Activated T-cell treated with anti-CD3 and anti-CD28 coated beads, Interleukin-2, amount 50 U/mL, for 72 hours (primary cell): ENCODE results near the gene PATE1. TPM values are rescaled to one million over a fixed set of nuclear protein-coding genes. Genes with fewer than 3 reads are reported as not detected.

Experiments used
- ATAC-seq, 2 donors: fragments of 150-1000 bp; cut with Tn5 transposase; replicated peaks in 1 of 2; 2 replicates each; pipeline ENCODE4 v1.10.0; 2021; ENCODE audit warnings: moderate library complexity in 2 of 2, mild to moderate bottlenecking in 1 of 2
- DNase-seq, 2 donors: peaks; one replicate each; pipeline ENCODE4 v3.0.0; 2021 to 2022; ENCODE audit warnings: mixed read lengths in 1 of 2
- H3K27ac Mint-ChIP-seq: one replicate; pipeline ENCODE4 v1.8.0; 2022; ENCODE audit warnings: mild to moderate bottlenecking, moderate library complexity, mixed read lengths
- H3K27me3 Mint-ChIP-seq: one replicate; pipeline ENCODE4 v1.8.0; 2022; ENCODE audit warnings: low read depth, mixed read lengths
- H3K36me3 Mint-ChIP-seq, 2 donors: one replicate each; pipeline ENCODE4 v1.8.0; 2022; ENCODE audit warnings: mixed read lengths in 2 of 2, mild to moderate bottlenecking in 1 of 2; ENCODE audit not compliant: insufficient read depth in 2 of 2
- H3K4me1 Mint-ChIP-seq: one replicate; pipeline ENCODE4 v1.8.0; 2022; ENCODE audit warnings: low read depth, mixed read lengths
- H3K4me3 Mint-ChIP-seq, 2 donors: one replicate each; pipeline ENCODE4 v1.8.0; 2022; ENCODE audit warnings: mild to moderate bottlenecking in 2 of 2, mixed read lengths in 2 of 2, moderate library complexity in 2 of 2
- H3K9me3 Mint-ChIP-seq, 2 donors: one replicate each; pipeline ENCODE4 v1.8.0; 2022; ENCODE audit warnings: mixed read lengths in 2 of 2
- total RNA-seq, 2 donors: library from RNA; stranded (reverse); gene quantifications; one replicate each; pipeline ENCODE4 v1.2.3, GENCODE V29; 2022

The PATE1 gene
- total RNA-seq, 2 donors from 2014 or later: not detected

DNA sequence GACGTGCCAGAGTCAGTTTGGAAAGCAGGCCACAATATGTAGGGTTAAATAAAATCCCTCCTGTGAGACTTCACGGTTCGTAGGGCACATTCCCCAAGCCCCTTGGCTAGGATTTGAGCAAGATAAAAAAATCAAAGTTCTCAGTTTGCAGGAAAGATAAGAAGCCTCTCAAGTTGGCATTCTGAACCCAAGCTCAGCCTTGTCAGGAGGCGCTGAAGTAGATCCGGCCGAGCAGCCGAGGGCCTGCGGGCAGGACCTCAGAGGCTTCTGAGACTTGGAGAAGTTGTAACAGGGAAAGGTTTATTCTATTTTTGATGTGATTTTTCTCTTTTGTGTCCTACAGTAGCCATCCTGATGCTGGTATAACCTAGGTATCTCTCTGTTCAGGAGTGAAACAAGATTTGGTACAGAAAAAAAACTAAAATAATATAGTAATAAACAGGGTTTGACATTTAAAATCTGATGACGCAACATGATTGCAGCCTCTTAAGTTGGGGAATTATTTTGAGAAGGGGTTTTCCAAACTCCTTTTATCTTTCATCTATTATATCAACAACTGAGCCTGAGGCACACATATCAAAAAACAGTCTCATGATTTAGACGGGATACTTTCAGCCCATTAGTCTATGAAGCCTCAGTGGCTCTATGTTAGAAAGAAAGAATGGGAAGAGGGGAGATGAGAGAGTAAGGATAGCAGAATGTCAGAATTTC is 22.4 kb downstream of the PATE1 start:
- ATAC-seq: no peak
- Mint-ChIP-seq H3K4me3 (no peak overlapping the region), H3K9me3 (no peaks in the 10 kb centered on the region), H3K36me3 (no peaks in the 10 kb centered on the region), H3K27ac (no peak overlapping the region), H3K27me3 (peaks cover 34% of the 10 kb centered on the region), H3K4me1 (no peaks in the 10 kb centered on the region)
- DNase-seq: no peak

DNA sequence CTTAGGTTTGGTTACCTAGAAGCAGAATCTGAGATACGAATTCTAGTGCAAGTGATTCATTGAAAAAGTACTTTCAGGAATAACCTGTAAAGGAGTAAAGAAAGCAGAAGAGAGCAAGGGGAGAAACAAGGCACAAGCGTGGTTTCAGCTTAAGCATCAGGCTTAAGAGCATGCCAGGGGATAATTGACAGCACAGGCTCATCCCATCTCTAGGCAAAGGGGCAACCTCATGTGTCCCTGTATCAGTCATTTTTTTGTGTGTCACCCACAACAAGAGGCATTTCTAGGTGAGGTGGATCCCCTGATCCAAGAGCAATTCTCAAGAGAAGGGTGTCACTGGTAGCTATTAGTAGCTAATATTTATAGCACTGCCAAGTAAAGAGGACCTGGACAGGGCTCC is 24.5 kb downstream of the PATE1 start:
- Mint-ChIP-seq H3K4me3 (no peak overlapping the region), H3K36me3 (no peaks in the 10 kb centered on the region), H3K9me3 (no peaks in the 10 kb centered on the region), H3K27me3 (peaks cover 34% of the 10 kb centered on the region), H3K4me1 (no peaks in the 10 kb centered on the region), H3K27ac (no peak overlapping the region)
- ATAC-seq (no peak), DNase-seq (no peak)

DNA sequence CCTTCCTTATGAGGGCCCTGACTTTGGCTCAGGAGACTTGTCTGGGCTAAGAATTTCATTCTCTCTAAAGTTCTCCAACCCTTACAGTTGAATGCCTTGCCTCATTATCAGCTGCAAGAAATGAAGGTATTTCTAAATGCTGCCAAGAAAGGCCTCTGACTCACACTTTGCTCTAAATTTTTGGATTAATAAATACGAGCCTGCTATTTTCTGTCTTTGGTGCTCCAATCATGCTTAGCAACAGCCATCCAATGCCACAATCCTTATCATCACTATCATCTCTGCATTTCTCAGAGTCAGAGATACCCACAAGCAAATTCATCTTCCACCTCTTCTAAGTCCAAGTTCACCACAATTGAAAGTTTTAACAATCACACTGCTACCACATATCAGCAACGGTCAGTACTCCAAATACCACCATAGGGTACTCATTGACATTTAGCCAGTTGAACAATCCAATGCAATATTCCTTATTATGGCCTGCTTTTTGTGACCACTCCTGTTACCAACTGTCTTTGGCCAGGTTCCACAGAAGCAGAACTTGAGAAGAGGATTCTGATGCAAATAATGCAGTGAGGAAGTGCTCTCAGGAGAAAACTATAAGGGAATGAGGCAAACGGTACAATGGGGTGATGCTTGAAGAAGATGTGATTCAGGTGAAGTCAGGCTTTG is 26.9 kb downstream of the PATE1 start:
- Mint-ChIP-seq H3K4me3 (no peak overlapping the region), H3K4me1 (no peaks in the 10 kb centered on the region), H3K27me3 (peaks cover 31% of the 10 kb centered on the region), H3K9me3 (no peaks in the 10 kb centered on the region), H3K27ac (no peak overlapping the region), H3K36me3 (no peaks in the 10 kb centered on the region)
- DNase-seq: no peak
- no peak for ATAC-seq

DNA sequence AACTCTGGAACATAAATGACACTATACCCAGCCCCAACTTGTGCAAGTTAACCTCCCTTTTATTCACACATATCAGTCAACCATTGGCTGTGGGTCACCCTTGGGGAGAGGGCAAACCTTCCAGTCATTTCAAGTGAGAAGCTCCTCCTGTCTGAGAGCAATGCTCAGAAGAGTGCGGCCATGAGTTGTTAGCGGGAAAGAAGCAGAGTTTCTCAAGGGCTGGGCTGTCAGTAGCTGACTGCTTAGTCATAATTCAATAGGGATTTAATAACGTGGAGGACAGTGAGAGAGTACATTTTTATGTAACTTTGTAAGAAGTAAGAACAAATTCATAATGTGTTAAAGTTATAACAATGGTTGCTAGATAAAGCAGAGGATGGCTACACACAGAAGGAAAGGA is 27.4 kb downstream of the PATE1 start:
- H3K9me3 Mint-ChIP-seq: no peaks in the 10 kb centered on the region
- no peak overlapping the region for H3K4me3 Mint-ChIP-seq
- no peaks in the 10 kb centered on the region for H3K4me1 Mint-ChIP-seq
- DNase-seq (no peak), ATAC-seq (no peak)
- H3K27ac Mint-ChIP-seq: no peak overlapping the region
- peaks cover 28% of the 10 kb centered on the region for H3K27me3 Mint-ChIP-seq
- no peaks in the 10 kb centered on the region for H3K36me3 Mint-ChIP-seq

DNA sequence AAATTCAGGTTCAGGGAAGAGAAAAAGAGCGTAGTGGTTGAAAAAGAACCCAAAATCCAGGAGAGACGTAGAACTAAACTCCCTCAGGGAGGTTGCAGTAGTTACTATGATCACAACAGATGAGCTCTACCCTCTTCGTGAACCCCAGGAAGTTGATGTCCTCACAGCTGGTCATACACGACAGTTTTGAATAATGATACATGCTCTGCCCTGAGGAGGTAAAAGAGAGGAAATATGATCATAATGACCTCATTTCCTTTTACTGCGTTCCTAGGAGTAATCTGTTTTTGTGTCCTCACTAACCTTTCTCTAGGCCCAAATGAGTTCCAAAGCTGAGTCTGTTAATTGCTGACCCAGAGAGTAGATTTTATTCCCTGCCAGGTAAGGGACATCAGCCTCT is 31.2 kb downstream of the PATE1 start:
- DNase-seq: no peak
- Mint-ChIP-seq H3K4me1 (no peaks in the 10 kb centered on the region), H3K4me3 (no peak overlapping the region), H3K36me3 (no peaks in the 10 kb centered on the region), H3K9me3 (peaks cover 0 to 4% of the 10 kb centered on the region in 2 donors), H3K27ac (no peak overlapping the region), H3K27me3 (peaks cover 23% of the 10 kb centered on the region)
- ATAC-seq: no peak

DNA sequence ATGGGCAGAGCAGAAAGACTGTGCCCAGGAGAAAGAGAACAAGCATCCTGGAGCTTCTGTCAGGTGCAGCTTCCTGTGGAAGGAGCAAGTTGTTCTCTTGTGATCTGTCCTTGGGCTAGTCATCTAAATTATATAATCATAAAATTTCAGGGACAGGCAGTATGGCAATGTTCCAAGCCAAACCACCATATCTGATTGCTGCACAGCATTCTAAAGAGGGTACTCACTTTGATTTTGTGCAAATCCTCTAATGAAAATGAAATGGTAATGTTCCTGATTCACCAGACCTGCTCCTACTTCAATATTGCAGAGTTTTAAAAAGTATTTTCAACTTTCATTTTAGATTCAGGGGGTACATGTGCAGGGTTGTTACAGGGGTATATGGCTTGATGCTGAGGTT is 32.6 kb downstream of the PATE1 start, which contains the start of gene PATE2:
Gene PATE2, minus strand, starts transcription at position 101 of the 400 bp plus-strand sequence. Its CDS starts 55 bp downstream, at position 46.
- Mint-ChIP-seq H3K4me3 (no peak within 1 kb of the TSS), H3K27me3 (peaks cover 21% of the 10 kb centered on the region), H3K36me3 (no peaks in the 10 kb centered on the region), H3K9me3 (peaks cover 0 to 4% of the 10 kb centered on the region in 2 donors), H3K27ac (no peak within 1 kb of the TSS), H3K4me1 (no peaks in the 10 kb centered on the region)
- ATAC-seq (no peak), DNase-seq (no peak)

DNA sequence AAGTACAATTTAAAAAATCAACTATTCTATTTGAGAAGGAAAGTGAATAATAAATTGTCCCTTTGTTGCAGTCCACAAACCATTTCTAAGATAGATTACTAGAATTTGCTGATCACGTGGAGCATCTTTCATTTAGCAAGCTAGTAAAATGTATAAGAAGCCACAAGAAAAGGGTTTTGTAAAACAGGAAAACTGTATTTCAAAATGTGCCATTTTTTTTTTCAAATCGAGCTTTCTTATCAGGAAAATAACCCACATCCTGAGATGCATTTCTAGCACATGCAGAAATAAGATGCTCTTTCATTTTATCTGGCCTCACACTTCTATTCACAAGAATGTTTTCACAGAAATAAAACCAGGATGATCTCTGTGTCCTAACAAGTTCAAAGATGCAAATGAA is 38.6 kb downstream of the PATE1 start:
- no peaks in the 10 kb centered on the region for H3K36me3 Mint-ChIP-seq
- no peak overlapping the region for H3K27ac Mint-ChIP-seq
- no peaks in the 10 kb centered on the region for H3K4me1 Mint-ChIP-seq
- DNase-seq (no peak), ATAC-seq (no peak)
- H3K9me3 Mint-ChIP-seq: peaks cover 0 to 4% of the 10 kb centered on the region in 2 donors
- H3K4me3 Mint-ChIP-seq: no peak overlapping the region
- peaks cover 19% of the 10 kb centered on the region for H3K27me3 Mint-ChIP-seq

DNA sequence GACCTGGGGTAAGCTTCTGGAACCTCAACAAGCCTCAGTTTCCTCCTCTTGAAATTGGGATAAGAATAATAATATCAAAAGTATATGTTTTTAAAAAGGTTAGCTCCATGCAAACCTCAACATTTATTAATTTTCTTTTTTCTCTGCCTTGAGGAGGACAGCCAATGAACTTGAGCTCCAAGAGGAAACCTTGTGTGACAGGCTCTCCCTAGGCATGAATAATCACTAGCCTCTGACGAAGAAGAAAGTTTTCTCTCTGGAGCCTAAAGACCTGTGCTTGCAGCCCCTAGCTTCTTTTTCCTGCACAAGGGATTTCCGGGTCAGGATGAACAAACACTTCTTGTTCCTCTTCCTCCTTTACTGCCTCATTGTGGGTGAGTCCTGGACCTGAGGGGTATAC is 41.7 kb downstream of the PATE1 start, which contains the start of gene PATE3:
Gene PATE3, plus strand, starts transcription at position 301 of the 400 bp plus-strand sequence. Its CDS starts 25 bp downstream, at position 326.
- peaks cover 0 to 1% of the 10 kb centered on the region in 2 donors for H3K36me3 Mint-ChIP-seq
- H3K27me3 Mint-ChIP-seq: peaks cover 12% of the 10 kb centered on the region
- H3K27ac Mint-ChIP-seq: no peak within 1 kb of the TSS
- no peak within 1 kb of the TSS for H3K4me3 Mint-ChIP-seq
- DNase-seq (no peak), ATAC-seq (no peak)
- H3K4me1 Mint-ChIP-seq: no peaks in the 10 kb centered on the region
- peaks cover 0 to 5% of the 10 kb centered on the region in 2 donors for H3K9me3 Mint-ChIP-seq

DNA sequence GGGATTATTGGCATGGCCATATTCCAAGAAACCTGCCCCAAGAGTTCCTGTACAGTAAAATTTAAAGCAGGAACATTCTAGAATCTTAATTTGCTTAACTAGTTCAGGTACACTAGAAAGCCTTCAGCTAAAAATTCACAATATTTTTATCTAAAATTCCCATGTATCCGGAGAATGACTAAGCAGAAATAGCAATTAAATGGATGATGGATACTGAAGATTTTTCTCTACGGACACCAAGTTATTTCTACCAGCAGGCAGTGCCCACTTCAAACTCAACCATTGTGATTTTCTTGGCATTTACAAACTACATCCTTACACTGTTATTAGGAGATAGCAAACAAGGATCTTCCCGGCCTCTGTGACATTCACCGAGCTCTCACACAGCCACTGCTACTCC is 44.7 kb downstream of the PATE1 start:
- Mint-ChIP-seq H3K36me3 (peaks cover 0 to 1% of the 10 kb centered on the region in 2 donors), H3K4me1 (no peaks in the 10 kb centered on the region), H3K27ac (no peak overlapping the region)

DNA sequence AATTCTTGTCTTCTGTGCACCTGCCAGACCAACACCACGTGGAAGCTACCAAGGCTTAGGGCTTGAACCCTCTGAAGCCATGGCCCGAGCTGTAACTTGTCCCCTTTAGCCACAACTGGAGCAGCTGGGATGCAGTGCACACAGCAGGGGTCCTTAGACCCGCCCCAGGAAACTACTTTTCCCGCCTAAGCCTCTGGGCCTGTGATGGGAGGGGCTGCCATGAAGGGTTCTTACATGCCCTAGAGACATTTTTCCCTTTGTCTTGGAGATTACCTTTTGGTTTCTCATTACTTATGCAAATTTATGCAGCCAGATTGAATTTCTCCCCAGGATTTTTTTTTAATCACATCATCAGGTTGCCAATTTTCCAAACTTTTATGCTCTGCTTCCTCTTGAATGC is 51.6 kb downstream of the PATE1 start:
- Mint-ChIP-seq H3K36me3 (peaks cover 2 to 10% of the 10 kb centered on the region in 2 donors), H3K27ac (no peak overlapping the region), H3K4me1 (no peaks in the 10 kb centered on the region), H3K27me3 (peaks cover 6% of the 10 kb centered on the region), H3K9me3 (peaks cover 11 to 13% of the 10 kb centered on the region in 2 donors), H3K4me3 (no peak overlapping the region)
- ATAC-seq: no peak
- DNase-seq: no peak

More for the DNA sequence above, 44.7 kb downstream of the PATE1 start:
- no peak for ATAC-seq
- Mint-ChIP-seq H3K27me3 (peaks cover 18% of the 10 kb centered on the region), H3K9me3 (peaks cover 2 to 7% of the 10 kb centered on the region in 2 donors), H3K4me3 (no peak overlapping the region)
- DNase-seq: no peak

Other genes with a start within 250 kb of the PATE1 start
- 10 to 100 TPM; 27.4 to 35.6 TPM for gene EI24, start 176.8 kb upstream of the PATE1 start, total RNA-seq
- gene STT3A, start 153.4 kb upstream of the PATE1 start, total RNA-seq: 100 to 1,000 TPM; 121 to 123 TPM
- 100 to 1,000 TPM; 135 to 180 TPM for gene CHEK1, start 121.1 kb upstream of the PATE1 start, total RNA-seq
- under 1 TPM in 1 of 2 donors, not detected in 1; 0.23 TPM for gene ACRV1, start 65.4 kb upstream of the PATE1 start, total RNA-seq
- gene PATE2, start 32.5 kb downstream of the PATE1 start, total RNA-seq: under 1 TPM in 1 of 2 donors, not detected in 1; 0.14 TPM
- gene PATE3, start 41.8 kb downstream of the PATE1 start, total RNA-seq: not detected
- gene PATE4, start 87.0 kb downstream of the PATE1 start, total RNA-seq: not detected
- 1 to 10 TPM; 8.9 to 9.7 TPM for gene HYLS1, start 141.4 kb downstream of the PATE1 start, total RNA-seq
- gene PUS3, start 156.9 kb downstream of the PATE1 start, total RNA-seq: 10 to 100 TPM; 14.0 to 17.5 TPM
- under 1 TPM; 0.32 to 0.38 TPM for gene DDX25, start 158.2 kb downstream of the PATE1 start, total RNA-seq
- gene VSIG10L2, start 199.8 kb downstream of the PATE1 start, total RNA-seq: not detected